NK-92 (cell line): ENCODE measurements around the gene AUP1.

Experiments
- DNase-seq: peaks from one replicate; lab custom pipeline; 2025; ENCODE audit not compliant: unreplicated experiment; lab: John Stamatoyannopoulos, UW

The AUP1 gene

GRCh38 chr2:74514368-74515270 lies 14.9 kb downstream of the AUP1 start, which contains the start of gene TLX2:
Gene TLX2 (plus strand): TSS chr2:74514450. CDS start chr2:74514807, 357 bp downstream.
- no peak for DNase-seq

DNA sequence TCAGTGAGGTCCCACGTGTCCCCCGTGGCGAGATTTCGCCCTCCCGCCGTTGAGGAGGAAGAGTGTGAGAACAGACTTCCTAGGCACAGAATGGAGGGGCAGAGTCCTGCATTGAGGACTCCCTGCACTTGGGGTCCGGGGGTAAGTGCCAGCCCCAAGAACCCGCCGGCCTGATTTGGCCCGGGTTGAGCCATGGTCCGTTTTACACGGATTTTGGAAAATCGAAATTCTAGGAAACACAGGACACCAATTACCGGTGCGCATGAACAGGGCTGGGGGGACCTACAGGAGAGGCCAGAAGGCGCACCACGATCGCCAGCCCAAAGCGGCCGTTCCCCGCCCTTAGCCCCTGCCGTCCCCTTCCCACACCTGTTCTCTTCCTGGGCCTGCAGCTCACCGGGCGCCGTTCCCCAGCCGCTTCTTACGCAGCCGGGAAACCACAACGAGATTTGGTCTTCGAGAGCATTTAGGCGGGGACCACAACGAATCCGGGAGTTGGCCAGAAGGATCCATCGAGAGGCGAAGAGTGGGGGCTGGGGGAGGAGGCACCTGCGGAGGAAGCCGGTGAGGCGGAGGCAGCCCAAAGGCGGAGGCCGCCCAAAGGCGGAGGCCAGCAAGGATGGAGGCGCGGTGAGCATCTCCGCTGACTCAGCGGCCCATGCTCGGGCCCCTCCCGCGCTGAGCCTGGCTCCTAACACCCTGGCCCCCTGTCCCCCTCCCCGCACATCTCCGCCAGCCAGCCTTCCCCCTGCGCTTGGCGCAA lies 15.7 kb downstream of the AUP1 start:
- DNase-seq: no peak

- DNase-seq: no peak
Observed at GRCh38 chr2:74512744-74513604, 16.5 kb downstream of the AUP1 start.

- no peak for DNase-seq
Observed at GRCh38 chr2:74511104-74511989, 18.2 kb downstream of the AUP1 start.

- DNase-seq: no peak
Observed at GRCh38 chr2:74510272-74510671, 19.2 kb downstream of the AUP1 start.

- DNase-seq: no peak
Observed at GRCh38 chr2:74507926-74508520, 21.5 kb downstream of the AUP1 start.

GRCh38 chr2:74507145-74507925 lies 22.2 kb downstream of the AUP1 start, which contains the start of gene PCGF1:
Gene PCGF1 (minus strand): TSS chr2:74507695. CDS start chr2:74507668, 27 bp downstream.
- DNase-seq: peak; percentile 80

DNA sequence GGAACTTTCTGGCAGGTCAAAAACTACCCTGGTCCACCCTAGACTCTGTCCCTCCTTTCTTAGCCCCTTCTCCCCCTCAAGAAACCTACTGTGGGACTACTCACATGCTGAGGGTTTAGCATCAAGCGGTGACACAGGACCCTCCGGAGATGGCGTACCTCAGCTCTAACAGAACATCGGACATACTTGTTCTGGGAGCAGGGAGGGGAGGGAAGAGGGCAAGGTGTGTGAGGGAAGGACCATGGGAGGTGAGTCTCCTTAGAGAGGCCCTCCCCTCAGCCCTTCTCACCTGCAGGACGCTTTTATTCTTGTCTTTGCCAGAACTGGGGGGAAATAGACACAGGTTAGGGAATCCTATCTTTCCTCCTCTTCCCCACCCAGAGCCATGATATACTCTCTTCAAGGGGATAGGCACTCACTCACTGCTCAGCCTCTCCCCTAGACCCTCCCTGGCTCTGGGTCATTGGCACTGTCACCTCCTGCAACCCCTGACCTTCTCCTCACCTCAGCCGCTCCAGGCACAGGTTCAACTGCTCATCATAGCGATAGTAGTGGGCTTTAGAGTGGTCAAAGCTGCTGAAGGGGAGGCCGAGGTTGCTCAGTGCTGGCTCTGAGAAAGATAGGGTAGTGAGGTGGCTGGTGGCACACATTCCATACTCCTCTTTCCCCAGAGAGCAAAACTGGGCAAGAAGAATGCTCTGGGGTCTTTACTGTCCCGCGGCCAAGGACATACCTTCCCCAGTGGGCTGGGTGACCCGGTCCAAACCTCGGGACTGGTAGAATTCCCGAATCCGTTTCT lies 23.9 kb downstream of the AUP1 start:
- no peak for DNase-seq

DNA sequence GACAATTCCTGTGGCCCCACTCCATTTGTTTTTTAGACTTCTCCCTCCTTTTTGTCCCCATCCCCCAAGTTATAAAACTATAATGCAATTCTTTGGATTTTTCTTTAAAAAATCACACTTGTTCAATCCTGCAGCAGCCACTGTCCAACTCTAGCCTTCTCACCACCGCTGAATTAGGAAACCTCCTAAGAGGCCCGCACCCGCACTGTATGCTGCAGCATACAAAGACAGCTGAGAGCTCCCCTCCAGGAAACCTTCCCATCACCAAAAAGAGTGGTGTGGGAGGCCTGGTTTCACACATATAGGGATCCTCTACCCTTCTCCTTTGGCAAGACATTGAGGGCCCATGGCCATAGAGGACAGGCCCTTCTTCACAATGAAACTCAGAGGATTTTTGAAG lies 24.9 kb downstream of the AUP1 start:
- DNase-seq: no peak

DNA sequence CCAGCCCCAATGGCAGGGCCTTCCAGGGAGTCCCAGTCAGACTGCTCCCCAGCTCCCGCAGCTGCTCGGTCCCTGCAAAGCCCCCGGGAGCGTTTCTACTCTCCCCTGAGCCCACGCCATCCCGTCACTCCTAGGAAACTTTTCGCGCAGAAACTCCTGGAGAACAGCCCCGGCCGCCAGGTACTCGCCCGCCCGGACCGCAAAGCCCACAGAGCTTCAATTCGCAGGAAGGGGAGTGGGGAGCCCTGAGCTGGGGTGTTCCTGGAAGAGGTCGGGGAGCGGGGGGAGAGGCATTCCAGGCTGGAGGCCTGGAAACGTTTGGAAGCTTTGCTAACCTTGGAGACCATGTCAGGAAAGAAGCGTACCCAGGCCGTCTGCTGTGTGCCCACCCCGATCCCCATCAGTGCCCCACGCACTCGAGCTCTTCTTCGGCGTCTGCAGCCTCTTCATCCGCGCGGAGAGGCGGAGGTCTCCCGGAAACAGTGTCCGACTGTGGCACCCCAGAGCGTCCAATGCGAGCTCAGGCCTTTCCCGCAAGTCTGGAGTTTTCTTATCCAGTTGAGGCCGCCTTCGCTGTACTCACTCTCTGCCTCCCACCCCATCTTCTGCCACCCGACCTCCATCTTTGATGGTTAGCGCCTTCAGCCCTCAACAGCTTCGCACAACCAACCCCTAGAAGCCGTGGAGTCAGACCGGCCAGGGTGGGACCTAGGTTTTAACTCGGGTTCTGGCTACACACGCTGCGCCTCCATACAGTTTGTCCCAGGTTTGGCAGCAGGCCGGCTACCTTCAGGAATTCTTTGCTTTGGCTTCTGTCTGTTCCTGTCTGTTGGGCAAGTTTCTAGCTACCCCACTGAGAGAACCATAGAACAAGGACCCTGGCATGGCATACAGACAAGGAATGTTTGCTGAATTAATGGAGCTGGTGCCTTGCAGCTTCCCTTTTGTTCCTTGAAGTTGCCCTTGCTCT lies 25.7 kb downstream of the AUP1 start:
- DNase-seq: no peak

DNA sequence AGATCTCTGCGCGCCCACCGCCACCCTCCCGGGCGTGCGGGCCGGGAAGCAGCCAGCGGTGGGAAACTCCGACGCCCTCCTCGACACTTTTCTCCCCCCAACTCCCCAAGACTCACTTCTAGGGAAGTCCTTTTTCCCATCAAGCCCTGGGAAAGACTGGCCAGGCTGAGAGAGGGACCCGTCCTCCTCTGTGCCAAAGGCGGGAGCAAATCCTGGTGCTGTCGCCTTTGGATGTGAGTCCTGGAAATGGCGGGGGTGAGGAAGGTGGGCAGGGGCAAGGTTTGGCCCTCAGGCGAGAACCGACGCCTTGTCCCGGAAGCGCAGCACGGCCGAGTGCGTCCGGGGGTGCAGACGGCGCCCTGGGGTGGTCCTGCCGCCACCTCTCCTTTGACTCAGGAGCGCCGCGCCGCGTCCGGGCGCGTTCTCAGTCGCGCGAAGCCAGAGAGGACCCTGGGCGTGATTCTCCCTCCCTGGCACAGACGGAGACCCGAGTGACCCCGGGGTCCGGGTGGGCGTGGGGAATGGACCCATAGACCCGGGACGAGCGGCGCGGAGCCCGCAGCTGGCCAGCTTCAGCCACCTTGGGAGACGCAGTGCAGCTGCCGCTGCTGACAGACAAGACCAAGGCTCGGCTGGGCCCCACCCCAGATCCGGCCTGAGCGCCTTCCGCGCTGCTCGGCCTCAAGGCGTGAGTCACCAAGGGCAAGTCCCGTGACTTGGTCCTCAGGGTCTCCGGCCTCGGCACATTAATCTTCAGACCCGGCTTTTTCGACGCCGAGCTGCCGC lies 26.6 kb downstream of the AUP1 start:
- DNase-seq: no peak

DNA sequence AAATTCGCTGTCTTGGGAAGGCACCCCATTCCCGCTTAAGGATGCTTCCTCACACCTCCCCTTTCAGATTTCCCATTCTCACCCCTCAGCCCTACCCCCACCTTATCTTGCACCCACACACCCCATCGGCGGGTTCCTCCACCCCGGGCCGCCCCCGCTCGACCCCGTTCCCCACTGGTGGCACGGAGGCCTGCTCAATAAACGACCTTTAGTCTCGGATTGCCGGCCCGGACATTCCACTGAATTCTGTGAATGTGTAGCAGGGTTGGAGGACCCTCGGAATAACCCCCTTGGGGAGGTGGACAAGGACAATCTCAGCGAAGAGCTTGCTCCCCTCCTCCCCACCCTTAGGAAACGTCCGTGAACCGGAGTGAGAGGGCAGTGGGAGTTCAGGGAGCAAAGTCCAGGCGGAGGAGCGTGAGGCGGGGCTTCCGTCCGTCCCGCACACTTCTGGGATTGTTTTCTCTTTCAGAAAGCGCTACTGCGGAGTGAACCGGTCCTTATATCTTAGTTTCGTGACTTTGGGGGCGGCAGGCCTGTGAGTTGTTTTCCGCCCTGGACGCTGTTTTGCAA lies 27.3 kb downstream of the AUP1 start:
- no peak for DNase-seq

DNA sequence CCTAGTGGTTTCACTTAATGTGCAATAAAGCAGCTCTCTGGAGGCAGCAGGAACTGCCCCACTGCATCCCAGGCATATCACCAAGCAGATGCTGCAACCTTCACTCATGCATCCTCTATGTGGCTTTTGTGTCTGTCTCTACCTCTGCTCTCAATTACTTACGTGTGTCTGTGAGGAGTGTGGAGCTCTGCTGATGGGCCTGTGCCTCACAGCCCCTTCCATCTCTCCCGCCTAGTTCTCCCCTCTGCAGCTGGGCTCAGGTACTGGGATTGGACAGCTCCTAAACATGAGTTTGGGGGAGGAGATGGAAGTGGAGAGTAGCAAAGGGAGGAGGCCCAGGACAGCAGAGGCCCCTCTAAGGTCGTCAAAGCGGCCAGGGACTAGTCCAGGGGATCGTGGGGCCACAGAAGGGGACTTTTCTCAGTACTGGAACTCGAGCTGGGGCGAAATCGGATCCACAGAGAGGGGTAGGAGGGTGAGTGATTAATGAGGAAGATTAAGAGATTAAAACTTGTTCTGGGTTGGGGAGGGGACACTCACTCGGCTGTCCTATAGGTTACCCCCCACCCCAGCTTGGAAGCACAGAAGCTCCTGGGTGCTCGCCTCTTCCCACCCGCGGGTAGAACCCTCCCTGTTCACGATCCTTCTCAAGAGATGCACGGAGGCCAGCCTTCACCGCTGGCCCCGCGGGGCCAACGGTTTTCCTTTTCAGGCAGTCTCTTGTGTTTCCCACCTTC lies 28.0 kb downstream of the AUP1 start:
- DNase-seq: no peak

GRCh38 chr2:74500578-74500946 lies 28.9 kb downstream of the AUP1 start:
- DNase-seq: no peak

- no peak for DNase-seq
Observed at GRCh38 chr2:74499940-74500577, 29.4 kb downstream of the AUP1 start.
